Right kidney (tissue), 1 donor: Measurements from ENCODE around the gene CHST11.

Experiments used
- DNase-seq: peaks from one replicate; pipeline ENCODE4 v3.0.0-alpha.2; 2016

The CHST11 gene

GRCh38 chr12:104676636-104677035, 219.9 kb downstream of the CHST11 start:
- DNase-seq, result no peak

DNA sequence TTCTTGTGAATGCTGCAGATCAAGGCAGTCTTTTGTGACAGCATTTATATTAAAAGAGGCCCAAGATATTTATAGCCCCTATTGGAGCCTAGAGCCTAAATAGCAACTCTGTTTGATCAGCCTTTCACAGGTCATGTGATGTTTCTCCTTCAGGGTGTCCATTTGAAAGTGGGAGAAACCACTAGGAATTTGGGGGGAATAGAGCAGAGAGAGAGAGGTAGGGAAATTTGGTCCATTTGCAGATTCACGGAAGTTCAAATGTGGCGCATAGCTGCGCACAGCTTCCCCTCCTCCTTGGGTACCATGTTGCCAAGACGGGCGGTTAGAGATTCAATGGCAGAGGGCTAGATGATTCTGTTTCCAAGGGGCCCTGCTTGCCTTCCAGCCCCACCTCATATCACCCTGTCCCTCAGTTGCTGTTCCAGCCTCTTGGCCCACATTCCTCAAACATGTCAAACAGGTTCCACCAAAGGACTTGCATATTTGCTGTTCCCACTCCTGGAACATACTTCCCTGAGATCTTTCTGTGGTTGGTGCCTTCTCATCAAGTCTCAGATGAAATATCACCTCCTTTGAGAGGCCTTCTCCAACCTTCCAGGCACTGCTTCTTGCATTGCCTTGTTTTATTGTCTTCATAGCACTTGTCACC, 220.8 kb downstream of the CHST11 start:
- DNase-seq, result no peak

DNA sequence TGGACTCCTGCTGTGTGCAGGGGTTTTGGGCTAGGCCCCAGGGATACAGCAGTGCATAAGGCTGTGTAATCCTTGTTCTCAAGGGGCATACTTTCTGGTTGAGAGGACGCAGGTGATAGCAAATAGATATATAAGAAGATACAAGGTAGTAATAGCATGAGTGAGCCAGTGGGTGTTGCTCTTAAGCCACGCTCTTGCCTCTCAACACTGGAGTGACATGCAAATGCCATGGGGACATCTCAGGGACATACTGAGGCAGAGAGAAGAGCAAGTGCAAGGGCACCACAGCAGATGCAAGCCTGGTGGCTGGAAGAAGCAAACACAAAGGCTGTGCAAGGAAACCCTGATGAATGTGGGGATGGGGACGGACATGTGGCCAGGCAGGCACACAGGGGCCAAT, 223.3 kb downstream of the CHST11 start:
- no peak for DNase-seq

- no peak for DNase-seq
These were observed 223.7 kb downstream of the CHST11 start for GRCh38 chr12:104680491-104680890.

- DNase-seq, result no peak
These were observed 224.4 kb downstream of the CHST11 start for GRCh38 chr12:104681012-104681690.

- DNase-seq, result no peak
These were observed 226.1 kb downstream of the CHST11 start for GRCh38 chr12:104682790-104683279.

- no peak for DNase-seq
These were observed 227.2 kb downstream of the CHST11 start for GRCh38 chr12:104683831-104684503.

DNA sequence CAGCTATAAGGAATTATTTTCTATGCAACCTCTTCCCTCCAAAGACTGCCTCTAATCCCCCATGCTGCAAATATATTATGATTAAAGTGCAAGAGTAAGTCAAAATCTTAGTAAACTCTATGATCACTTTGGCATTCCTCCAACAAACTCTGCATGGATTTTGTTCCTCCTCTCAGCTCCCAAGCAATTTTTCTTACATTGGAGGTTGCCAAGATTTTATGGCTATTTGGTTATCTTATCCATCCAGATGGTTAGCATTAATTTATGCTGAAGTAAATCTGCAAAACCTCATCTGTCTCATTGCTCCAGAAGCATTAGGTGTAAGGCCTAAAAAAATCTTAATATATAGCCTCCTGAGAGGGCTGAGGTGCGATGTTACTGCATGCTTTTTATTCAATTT, 228.1 kb downstream of the CHST11 start:
- DNase-seq, result no peak

DNA sequence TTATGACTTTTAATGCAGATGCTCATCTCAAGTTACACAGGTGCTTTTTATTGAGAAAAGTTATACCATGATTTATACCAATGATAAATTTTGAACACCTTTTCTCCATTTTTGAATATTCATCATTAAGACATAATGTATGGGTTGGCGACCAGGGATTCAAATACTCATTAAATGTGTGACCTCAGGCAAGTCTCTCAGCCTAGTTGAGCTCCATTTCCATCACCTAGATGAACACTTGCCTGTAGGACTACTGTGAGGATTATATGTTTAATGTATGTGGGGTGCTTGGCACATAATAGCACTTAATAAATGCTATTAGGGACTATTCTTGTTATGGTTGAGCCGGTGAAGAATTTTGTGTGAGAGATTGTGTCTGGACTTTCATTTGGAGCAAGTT, 228.6 kb downstream of the CHST11 start:
- DNase-seq, result no peak

- DNase-seq, result no peak
These were observed 229.4 kb downstream of the CHST11 start for GRCh38 chr12:104686196-104686595.

DNA sequence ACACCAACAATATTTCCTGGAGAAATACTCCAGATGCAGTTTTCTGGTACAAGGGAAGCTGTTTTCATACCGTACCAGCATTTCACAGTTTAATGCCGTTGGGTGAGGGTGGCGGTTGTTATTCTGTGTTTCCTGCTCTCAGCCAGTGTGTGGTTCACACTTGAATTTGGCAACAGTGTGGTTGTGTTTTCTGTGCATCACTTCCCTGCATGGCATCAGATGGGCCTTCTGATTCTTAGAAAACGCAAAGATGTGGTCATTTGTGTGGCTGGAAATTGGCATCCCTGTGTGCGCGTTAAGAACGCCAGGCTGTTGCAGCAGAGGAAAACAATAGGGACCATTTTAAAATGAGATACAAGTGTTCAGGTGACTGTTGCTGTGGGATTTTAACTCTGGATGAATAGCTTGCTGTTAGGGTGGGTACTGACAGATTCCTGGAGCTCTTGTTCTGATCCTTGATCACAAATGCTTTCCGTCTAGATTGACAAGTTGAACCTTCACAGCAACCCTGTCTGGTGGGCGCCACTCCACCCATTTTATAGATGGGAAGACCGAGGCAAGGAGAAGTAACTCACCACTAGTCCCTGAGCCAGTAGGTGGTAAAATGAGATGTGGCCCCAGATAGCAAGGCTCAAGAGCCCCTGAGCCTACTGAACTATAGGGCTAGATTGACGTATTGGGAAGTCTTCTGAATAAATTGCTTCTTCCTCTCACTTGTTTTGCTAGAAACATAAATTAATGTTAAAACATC, 231.2 kb downstream of the CHST11 start:
- DNase-seq, result no peak

DNA sequence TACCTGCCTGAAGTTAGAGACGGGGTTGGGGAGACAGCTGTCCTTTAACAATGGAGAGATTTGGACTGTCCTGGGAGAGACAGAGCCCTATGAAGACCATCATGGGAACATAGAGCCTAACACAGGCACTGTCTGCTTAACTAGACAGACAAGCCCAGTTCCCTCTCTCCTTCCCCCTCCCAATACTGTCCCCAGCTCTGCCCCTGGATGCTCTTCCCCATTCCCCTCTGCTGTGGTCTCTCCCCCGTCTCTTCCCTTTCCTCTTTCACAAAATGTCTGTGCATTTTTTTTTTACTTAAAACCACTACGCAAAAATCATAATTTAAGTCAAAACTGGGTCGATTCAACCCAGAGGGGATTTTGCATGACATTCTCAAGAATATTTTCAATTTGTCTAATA, 232.9 kb downstream of the CHST11 start:
- no peak for DNase-seq

DNA sequence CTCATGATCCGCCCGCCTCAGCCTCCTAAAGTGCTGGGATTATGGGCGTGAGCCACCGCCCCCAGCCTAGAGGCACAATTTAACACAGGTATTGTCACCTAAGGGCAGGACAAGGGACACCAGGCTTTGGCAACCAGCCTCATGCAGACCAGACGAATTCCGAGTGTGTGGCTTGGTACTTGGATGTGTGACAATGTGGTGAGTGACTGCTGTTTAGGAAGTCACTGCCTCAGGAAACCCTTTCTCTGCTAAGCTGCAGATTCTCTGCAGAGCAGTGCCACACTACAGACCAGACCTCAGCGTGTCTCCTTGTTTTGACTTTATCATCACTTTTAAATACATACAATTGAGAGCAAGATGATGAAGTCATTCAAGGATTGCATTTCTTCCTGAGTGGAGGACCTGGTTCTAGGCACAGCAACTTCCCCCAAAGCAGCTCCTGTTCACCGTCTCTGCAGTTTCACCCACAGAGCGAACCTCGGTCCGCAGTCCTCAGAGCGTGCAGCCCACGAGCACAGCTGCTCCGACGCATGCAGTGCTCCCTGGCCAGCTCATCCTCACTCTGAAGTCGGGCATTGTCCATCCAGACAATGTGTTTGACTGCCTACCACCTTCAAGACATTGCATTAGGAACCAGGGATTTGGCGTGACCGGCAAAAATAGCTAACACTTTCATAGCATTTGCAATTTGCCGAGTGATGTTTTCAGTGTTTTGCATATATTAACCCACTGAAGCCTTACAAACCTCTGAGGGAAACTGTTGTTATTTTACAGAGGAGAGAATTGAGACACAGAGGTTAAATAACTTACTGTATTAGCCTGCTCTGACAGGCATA, 235.2 kb downstream of the CHST11 start:
- DNase-seq, result no peak

DNA sequence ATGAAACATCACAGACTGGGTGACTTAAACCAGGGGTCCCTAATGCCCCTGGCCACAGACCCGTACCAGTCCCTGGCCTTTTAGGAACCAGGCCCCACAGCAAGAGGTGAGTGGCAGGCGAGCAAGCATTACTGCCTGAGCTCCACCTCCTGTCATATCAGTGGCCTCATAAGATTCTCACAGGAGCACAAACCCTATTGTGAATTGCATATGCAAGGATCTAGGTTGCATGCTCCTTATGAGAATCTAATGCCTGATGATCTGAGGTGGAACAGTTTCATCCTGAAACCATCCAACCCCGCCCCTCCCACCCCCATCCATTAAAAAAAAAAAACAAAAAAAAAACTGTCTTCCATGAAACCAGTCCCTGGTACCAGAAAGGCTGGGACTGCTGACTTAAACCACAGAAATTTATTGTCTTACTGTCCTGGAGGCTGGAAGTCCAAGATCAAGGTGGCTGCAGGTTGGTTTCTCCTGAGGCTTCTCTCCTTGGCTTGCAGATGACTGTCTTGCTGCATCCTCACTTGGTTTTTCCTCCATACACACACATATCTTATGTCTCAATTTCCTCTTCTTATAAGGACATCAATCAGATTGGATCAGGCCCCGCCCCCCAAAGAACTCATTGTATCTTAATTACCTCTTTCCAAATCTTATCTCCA, 235.9 kb downstream of the CHST11 start:
- no peak for DNase-seq

DNA sequence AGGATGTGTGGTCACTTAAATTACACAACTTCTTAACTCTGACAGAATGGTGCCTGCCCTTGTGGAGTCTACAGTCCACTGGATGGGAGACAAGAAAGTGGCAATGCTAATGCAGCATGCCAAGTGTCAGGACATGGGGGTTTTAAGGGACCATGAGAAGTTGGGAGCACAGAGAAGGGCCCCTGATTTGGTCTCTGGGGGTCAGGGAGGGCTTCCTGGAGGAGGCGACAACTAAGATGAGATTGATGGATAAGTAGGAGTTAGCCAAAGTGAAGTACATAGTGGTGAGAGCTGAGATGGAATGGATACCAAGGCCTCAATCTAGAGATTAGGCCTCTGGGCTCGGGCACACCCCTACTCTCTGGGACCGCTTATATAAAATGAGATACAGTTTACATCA, 236.7 kb downstream of the CHST11 start:
- DNase-seq, result no peak

DNA sequence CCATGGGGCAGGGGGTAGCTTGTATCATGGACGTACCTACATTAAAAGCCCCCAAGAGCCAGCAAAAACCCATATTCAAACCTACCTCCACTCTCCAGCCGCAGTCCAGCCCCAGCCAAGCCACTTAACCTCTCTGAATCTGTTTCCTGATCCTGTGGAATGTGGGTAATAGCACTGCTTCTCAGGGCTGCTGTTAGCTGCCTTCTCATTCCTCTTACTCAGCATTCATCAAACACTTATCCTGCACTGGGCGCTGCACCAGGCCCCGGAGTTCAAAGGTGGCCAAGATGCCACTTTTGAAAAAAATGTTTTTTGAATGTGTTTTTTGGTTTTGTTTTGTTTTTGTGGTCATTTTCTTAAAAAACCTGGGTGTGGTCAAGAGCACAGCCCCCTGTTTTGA, 237.4 kb downstream of the CHST11 start:
- DNase-seq, result no peak

- no peak for DNase-seq
These were observed 238.0 kb downstream of the CHST11 start for GRCh38 chr12:104694711-104695110.

- no peak for DNase-seq
These were observed 238.9 kb downstream of the CHST11 start for GRCh38 chr12:104695453-104696148.

DNA sequence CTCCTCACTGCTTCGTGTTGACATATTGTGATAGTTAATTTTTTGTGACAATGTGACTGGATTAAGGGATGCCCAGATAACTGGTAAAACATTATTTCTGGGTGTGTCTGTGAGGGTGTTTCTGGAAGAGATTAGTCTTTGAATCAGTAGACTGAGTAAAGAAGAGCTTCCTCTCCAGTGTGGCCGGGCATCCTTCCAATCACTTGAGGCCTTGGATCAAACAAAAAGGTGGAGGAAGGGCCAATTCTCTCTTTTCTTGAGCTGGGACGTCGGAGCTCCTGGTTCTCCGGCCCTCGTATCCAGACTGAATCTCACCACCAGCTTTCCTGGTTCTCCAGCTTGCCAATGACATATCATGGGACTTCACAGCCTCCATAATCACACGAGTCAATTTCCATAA, 240.4 kb downstream of the CHST11 start:
- no peak for DNase-seq

DNA sequence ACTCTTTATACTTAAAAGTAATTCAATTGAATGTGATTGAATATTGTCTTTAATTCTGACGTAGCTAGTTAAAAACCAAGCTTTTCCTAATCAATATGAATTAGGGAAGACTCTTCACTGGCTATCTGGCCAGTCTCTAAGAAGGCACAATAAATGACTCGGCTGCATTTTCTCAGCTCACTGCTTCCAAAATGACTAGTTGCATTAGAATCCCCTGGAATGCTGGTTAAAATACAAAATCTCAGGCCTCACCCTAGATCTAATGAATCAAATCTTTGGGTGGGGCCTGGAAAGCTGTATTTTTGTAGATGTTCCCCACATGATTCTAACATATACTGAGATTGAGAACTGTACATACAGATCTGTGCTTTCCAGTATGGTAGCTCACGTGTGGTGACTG, 242.1 kb downstream of the CHST11 start:
- DNase-seq, result no peak
